Measurements from ENCODE around the gene HOXC11. TPM values are rescaled to one million over a fixed set of nuclear protein-coding genes. Genes with fewer than 3 reads are reported as not detected.

HOXC11 gene
- total RNA-seq, 4 donors from 2014 or later: 3.1 to 3.7 (median 3.5) TPM

GRCh38 chr12:53994264-53995001 is 21.5 kb downstream of the HOXC11 start:
- peaks cover 11% of the 10 kb centered on the region for H3K27me3 ChIP-seq
- DNase-seq (ENCODE audit: low spot score in 2 of 2): no peak
- H3K9me3 ChIP-seq: no peaks in the 10 kb centered on the region
- peaks cover 91% of the 10 kb centered on the region for H3K4me1 ChIP-seq
- no peaks in the 10 kb centered on the region for H3K36me3 ChIP-seq
- TF ChIP-seq POLR2AphosphoS5 (IDR thresholded peaks at IDR 0.05): no peak
- TF ChIP-seq EP300 (IDR thresholded peaks at IDR 0.05): no peak
- TF ChIP-seq POLR2A (IDR thresholded peaks at IDR 0.05): no peak
- TF ChIP-seq CTCF (IDR thresholded peaks at IDR 0.05): no peak
- H3K27ac ChIP-seq: peak overlapping the region; percentile 98
- 3% methylated on average over 58 of the region's 60 CpGs for WGBS
- peak overlapping the region; percentile 67 for H3K4me3 ChIP-seq

GRCh38 chr12:53995002-53995377 is 22.1 kb downstream of the HOXC11 start:
- peak overlapping the region; percentile 67 for H3K4me3 ChIP-seq
- 0% methylated on average over 9 of the region's 17 CpGs for WGBS
- H3K27me3 ChIP-seq: peaks cover 11% of the 10 kb centered on the region
- no peak for TF ChIP-seq EP300 (IDR thresholded peaks at IDR 0.05)
- no peak for TF ChIP-seq CTCF (IDR thresholded peaks at IDR 0.05)
- TF ChIP-seq POLR2AphosphoS5 (IDR thresholded peaks at IDR 0.05): no peak
- TF ChIP-seq POLR2A (IDR thresholded peaks at IDR 0.05): no peak
- peaks cover 86% of the 10 kb centered on the region for H3K4me1 ChIP-seq
- DNase-seq (ENCODE audit: low spot score in 2 of 2): no peak
- H3K9me3 ChIP-seq: no peaks in the 10 kb centered on the region
- H3K27ac ChIP-seq: peak overlapping the region; percentile 98
- H3K36me3 ChIP-seq: no peaks in the 10 kb centered on the region

GRCh38 chr12:53995378-53996239 is 22.7 kb downstream of the HOXC11 start:
- Histone ChIP-seq H3K27ac (peak overlapping the region; percentile 98), H3K4me3 (peak overlapping the region; percentile 67), H3K9me3 (no peaks in the 10 kb centered on the region), H3K27me3 (peaks cover 14% of the 10 kb centered on the region), H3K4me1 (peaks cover 81% of the 10 kb centered on the region), H3K36me3 (no peaks in the 10 kb centered on the region)
- DNase-seq (ENCODE audit: low spot score in 2 of 2): peak in 1 of 2 donors; percentile 83
- 0% methylated on average over 40 of the region's 48 CpGs for WGBS
- no peak for TF ChIP-seq EP300 (IDR thresholded peaks at IDR 0.05)
- TF ChIP-seq POLR2A (IDR thresholded peaks at IDR 0.05): peak; percentile 21 to 58
- TF ChIP-seq CTCF (IDR thresholded peaks at IDR 0.05): no peak
- TF ChIP-seq POLR2AphosphoS5 (IDR thresholded peaks at IDR 0.05): peak in 2 of 3 donors; percentile 79 to 86

GRCh38 chr12:53996240-53997203 is 23.6 kb downstream of the HOXC11 start:
- DNase-seq (ENCODE audit: low spot score in 2 of 2): no peak
- H3K9me3 ChIP-seq: no peaks in the 10 kb centered on the region
- peaks cover 15% of the 10 kb centered on the region for H3K27me3 ChIP-seq
- WGBS: 31% methylated on average over 29 of the region's 29 CpGs
- H3K4me3 ChIP-seq: peak overlapping the region; percentile 67
- no peaks in the 10 kb centered on the region for H3K36me3 ChIP-seq
- H3K4me1 ChIP-seq: peaks cover 81% of the 10 kb centered on the region
- peak overlapping the region; percentile 98 for H3K27ac ChIP-seq
- TF ChIP-seq EP300 (IDR thresholded peaks at IDR 0.05): no peak
- no peak for TF ChIP-seq CTCF (IDR thresholded peaks at IDR 0.05)
- no peak for TF ChIP-seq POLR2AphosphoS5 (IDR thresholded peaks at IDR 0.05)
- TF ChIP-seq POLR2A (IDR thresholded peaks at IDR 0.05): no peak
